ENCODE results near the gene MLLT10. TPM values are rescaled to one million over a fixed set of nuclear protein-coding genes. Genes with fewer than 3 reads are reported as not detected.

MLLT10 gene
- total RNA-seq, 6 experiments from 2014 or later: 15.8 to 49.4 (median 20.1) TPM

DNA sequence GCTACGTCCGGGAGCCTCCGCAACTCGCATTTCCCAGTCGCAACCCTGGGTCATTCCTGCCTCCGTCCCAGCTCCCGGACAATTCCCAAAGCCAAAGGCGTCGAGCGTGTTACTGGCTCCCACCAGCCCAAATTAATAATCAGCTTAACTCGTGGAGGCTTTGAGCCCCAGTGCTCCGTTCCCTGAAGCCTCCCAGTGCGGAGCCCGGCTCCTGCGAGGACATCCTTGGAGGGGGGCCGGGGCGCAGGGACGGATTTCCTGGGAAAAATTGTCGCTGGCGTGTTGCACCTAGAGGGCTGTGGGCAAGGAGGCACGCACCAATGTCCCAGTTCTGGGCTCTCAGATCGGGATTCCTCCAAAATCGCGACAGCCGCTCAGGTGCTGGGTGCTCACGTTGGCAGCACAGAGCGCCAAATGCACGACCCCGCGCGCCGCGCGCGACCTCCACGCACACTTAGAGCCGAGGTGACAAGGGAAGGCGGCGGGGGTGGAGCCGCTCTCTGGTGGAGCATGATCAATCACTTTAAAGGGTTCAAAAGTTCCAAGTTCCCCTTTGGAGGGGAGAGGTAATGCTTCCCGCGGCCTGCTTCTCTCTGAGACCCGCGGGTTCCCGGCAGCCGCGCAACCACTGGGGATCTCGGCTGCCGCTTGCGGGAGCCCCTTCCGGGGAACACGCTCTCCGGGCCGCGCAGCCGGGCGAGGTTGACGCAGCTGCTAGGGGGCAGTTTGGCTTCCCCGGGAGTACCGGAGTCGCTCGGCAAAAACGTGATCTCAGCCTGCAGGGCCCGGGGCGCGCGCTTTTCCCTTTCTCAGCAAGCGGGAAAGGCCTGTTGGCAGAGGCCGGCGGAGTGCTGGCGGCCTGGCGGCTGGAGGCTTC, 34.1 kb upstream of the MLLT10 start:
- peaks cover 0 to 56% (median 8%) of the 10 kb centered on the region in 4 donors for H3K4me1 ChIP-seq
- H3K9me3 ChIP-seq: no peaks in the 10 kb centered on the region
- no peaks in the 10 kb centered on the region for H3K36me3 ChIP-seq
- H3K27ac ChIP-seq: peak overlapping the region; percentile 48 to 86 (median 71)
- intact Hi-C loops (cut with DNase I): loop anchor here in 1 of 2 donors (10.0 kb wide), 1 partner anchor 455 kb away; no protein-coding TSS in a partner anchor
- WGBS (ENCODE audit: insufficient coverage, low coverage, low lambda C conversion rate, missing lambda C conversion rate): 14% methylated on average over 18 of the region's 72 CpGs
- ATAC-seq (peak in 3 of 4 donors; percentile 2 to 21 (median 2)), DNase-seq (peak; percentile 51 to 68 (median 60))
- H3K4me3 ChIP-seq: peak overlapping the region; percentile 41 to 52 (median 49)
- TF ChIP-seq, protein P1, sequence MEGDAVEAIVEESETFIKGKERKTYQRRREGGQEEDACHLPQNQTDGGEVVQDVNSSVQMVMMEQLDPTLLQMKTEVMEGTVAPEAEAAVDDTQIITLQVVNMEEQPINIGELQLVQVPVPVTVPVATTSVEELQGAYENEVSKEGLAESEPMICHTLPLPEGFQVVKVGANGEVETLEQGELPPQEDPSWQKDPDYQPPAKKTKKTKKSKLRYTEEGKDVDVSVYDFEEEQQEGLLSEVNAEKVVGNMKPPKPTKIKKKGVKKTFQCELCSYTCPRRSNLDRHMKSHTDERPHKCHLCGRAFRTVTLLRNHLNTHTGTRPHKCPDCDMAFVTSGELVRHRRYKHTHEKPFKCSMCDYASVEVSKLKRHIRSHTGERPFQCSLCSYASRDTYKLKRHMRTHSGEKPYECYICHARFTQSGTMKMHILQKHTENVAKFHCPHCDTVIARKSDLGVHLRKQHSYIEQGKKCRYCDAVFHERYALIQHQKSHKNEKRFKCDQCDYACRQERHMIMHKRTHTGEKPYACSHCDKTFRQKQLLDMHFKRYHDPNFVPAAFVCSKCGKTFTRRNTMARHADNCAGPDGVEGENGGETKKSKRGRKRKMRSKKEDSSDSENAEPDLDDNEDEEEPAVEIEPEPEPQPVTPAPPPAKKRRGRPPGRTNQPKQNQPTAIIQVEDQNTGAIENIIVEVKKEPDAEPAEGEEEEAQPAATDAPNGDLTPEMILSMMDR (IDR thresholded peaks at IDR 0.05): peak in 1 of 4 donors; percentile 4
- TF ChIP-seq POLR2A (IDR thresholded peaks at IDR 0.05): no peak
- H3K27me3 ChIP-seq: no peaks in the 10 kb centered on the region

DNA sequence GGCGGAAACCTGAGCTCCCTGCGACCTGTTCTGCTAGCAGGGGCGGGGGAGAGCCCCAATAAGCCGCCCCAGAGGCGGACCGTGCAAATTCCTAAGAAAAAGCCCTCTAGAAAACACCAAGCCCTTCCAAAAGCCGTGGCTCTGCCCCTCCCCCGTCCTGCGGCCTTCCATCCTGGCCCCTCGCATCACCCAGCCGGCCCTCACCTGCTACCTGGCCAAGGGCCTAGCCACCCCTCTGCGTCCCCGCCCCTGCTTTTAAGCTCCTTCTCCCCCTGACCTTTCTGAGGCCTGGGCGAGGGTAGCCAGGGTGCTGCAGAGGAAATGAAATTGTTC, 33.5 kb upstream of the MLLT10 start:
- WGBS (ENCODE audit: insufficient coverage, low coverage, low lambda C conversion rate, missing lambda C conversion rate): 12% methylated on average over 4 of the region's 14 CpGs
- H3K27ac ChIP-seq: peak overlapping the region; percentile 48 to 86 (median 71)
- H3K36me3 ChIP-seq: no peaks in the 10 kb centered on the region
- intact Hi-C loops (cut with DNase I): no loop called here
- ATAC-seq: no peak
- no peak for DNase-seq
- H3K9me3 ChIP-seq: no peaks in the 10 kb centered on the region
- no peaks in the 10 kb centered on the region for H3K27me3 ChIP-seq
- TF ChIP-seq, protein P1 (IDR thresholded peaks at IDR 0.05): no peak
- TF ChIP-seq POLR2A (IDR thresholded peaks at IDR 0.05): no peak
- peak overlapping the region; percentile 41 to 52 (median 49) for H3K4me3 ChIP-seq
- peaks cover 0 to 59% (median 10%) of the 10 kb centered on the region in 4 donors for H3K4me1 ChIP-seq

DNA sequence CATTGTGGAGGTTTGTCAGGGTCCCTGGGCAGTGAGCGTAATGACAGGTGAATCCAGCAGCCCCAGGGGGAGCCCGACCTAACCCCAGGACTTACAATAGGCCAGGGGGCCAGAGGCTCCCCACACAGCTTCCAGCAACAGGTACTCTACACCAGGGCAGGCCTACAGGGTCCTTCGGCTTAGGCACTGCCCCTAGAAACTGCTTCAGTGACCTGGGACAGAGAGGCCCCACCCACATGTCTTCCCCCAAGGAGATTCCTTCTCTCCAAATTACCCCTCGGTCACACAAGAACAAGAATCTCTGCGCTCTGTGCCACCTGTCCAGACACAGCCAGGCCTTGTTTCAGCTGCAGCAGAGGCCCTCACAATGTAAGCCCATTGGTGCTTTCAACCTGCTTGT, 32.9 kb upstream of the MLLT10 start:
- no peak for TF ChIP-seq POLR2A (IDR thresholded peaks at IDR 0.05)
- TF ChIP-seq, protein P1 (IDR thresholded peaks at IDR 0.05): no peak
- DNase-seq (no peak), ATAC-seq (no peak)
- Histone ChIP-seq H3K4me1 (peaks cover 0 to 64% (median 13%) of the 10 kb centered on the region in 4 donors), H3K4me3 (no peak overlapping the region), H3K27ac (peak overlapping the region in 1 of 3 donors; percentile 86), H3K27me3 (no peaks in the 10 kb centered on the region), H3K9me3 (no peaks in the 10 kb centered on the region), H3K36me3 (no peaks in the 10 kb centered on the region)
- intact Hi-C loops (cut with DNase I): no loop called here
- WGBS (ENCODE audit: insufficient coverage, low coverage, low lambda C conversion rate, missing lambda C conversion rate): 77% methylated on average over 4 of the region's 5 CpGs

DNA sequence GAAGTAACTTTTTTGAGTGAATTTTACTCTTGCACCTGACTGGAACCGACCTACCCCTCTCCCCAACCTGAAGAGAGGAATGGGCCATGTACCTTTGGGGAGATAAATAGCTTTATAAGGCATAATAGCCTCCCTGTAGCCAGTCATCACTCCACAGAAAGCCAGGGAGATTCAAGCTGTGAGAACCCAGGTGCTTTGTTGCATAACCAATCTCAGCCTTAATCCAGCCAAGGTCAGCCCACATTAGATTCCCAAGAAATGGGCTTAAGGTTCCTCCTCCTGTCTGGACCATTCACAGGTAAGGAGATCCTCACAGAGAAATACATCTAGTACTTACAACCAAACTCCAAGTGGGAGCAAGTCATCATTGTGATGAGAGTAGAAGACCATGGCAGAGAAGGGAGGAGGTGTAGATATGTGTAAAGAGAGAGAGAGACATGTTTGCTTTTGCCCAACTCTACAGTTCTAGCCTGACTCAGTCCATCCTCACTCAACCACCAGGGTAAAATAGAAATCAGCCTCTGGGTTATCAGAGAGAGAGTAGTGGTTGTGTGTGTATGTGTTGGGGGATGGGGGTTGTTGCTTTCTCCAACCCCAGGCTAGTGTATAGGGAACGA, 32.2 kb upstream of the MLLT10 start:
- intact Hi-C loops (cut with DNase I): no loop called here
- Histone ChIP-seq H3K9me3 (no peaks in the 10 kb centered on the region), H3K4me1 (peaks cover 0 to 71% (median 16%) of the 10 kb centered on the region in 4 donors), H3K36me3 (no peaks in the 10 kb centered on the region), H3K4me3 (no peak overlapping the region), H3K27me3 (no peaks in the 10 kb centered on the region), H3K27ac (no peak overlapping the region)
- WGBS (ENCODE audit: insufficient coverage, low coverage, low lambda C conversion rate, missing lambda C conversion rate): 67% methylated on average over 1 of the region's 2 CpGs
- no peak for TF ChIP-seq POLR2A (IDR thresholded peaks at IDR 0.05)
- TF ChIP-seq, protein P1 (IDR thresholded peaks at IDR 0.05): no peak
- ATAC-seq: no peak
- no peak for DNase-seq

Measured in right lobe of liver (tissue), 6 donors.